ENCODE measurements around the gene NT5DC1.

NT5DC1 gene

GRCh38 chr6:116266803-116267202 is 166.2 kb downstream of the NT5DC1 start:
- TF ChIP-seq EZH2 (optimal IDR thresholded peaks at IDR 0.05; ENCODE audit: low read depth, low read length) (no peak), EZH2phosphoT487 (IDR thresholded peaks at IDR 0.05; ENCODE audit: low read length) (no peak)
- TF ChIP-seq, protein P1, sequence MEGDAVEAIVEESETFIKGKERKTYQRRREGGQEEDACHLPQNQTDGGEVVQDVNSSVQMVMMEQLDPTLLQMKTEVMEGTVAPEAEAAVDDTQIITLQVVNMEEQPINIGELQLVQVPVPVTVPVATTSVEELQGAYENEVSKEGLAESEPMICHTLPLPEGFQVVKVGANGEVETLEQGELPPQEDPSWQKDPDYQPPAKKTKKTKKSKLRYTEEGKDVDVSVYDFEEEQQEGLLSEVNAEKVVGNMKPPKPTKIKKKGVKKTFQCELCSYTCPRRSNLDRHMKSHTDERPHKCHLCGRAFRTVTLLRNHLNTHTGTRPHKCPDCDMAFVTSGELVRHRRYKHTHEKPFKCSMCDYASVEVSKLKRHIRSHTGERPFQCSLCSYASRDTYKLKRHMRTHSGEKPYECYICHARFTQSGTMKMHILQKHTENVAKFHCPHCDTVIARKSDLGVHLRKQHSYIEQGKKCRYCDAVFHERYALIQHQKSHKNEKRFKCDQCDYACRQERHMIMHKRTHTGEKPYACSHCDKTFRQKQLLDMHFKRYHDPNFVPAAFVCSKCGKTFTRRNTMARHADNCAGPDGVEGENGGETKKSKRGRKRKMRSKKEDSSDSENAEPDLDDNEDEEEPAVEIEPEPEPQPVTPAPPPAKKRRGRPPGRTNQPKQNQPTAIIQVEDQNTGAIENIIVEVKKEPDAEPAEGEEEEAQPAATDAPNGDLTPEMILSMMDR (IDR thresholded peaks at IDR 0.05; ENCODE audit: low read length), result no peak

GRCh38 chr6:116267836-116268588 is 167.4 kb downstream of the NT5DC1 start:
- no peak overlapping the region for H3K4me2 ChIP-seq (ENCODE audit: low read depth, low read length)
- DNase-seq, result no peak
- no peaks in the 10 kb centered on the region for H3F3A ChIP-seq (ENCODE audit: insufficient read depth, low read length)
- TF ChIP-seq, protein P1 (IDR thresholded peaks at IDR 0.05; ENCODE audit: low read length), result no peak
- no peak for TF ChIP-seq EZH2phosphoT487 (IDR thresholded peaks at IDR 0.05; ENCODE audit: low read length)
- TF ChIP-seq EZH2 (optimal IDR thresholded peaks at IDR 0.05; ENCODE audit: low read depth, low read length), result no peak
- no peaks in the 10 kb centered on the region for H3K9me3 ChIP-seq (replicated peaks; ENCODE audit: insufficient read depth, low read length)
- no peak overlapping the region for H3K4me3 ChIP-seq (ENCODE audit: low read length)
- no peaks in the 10 kb centered on the region for H3K27me3 ChIP-seq (replicated peaks; ENCODE audit: insufficient read depth, low read length)
- no peaks in the 10 kb centered on the region for H4K20me1 ChIP-seq (ENCODE audit: insufficient read depth, low read length)
- no peaks in the 10 kb centered on the region for H3K9me2 ChIP-seq (replicated peaks; ENCODE audit: insufficient read depth, low read length)
- no peak overlapping the region for H3K9ac ChIP-seq (ENCODE audit: low read length)
- no peak overlapping the region for H3K27ac ChIP-seq (ENCODE audit: low read length)
- no peaks in the 10 kb centered on the region for H3K36me3 ChIP-seq (replicated peaks; ENCODE audit: insufficient read depth, low read length)
- no peaks in the 10 kb centered on the region for H3K4me1 ChIP-seq (ENCODE audit: low read length)
- no peaks in the 10 kb centered on the region for H3K79me2 ChIP-seq (ENCODE audit: low read length)
- no peak overlapping the region for H2AFZ ChIP-seq (ENCODE audit: low read length)

More at GRCh38 chr6:116266803-116267202, 166.2 kb downstream of the NT5DC1 start:
- Histone ChIP-seq H3K36me3 (replicated peaks; ENCODE audit: insufficient read depth, low read length) (no peaks in the 10 kb centered on the region), H3K79me2 (ENCODE audit: low read length) (no peaks in the 10 kb centered on the region), H3K4me2 (ENCODE audit: low read depth, low read length) (no peak overlapping the region), H3K4me1 (ENCODE audit: low read length) (no peaks in the 10 kb centered on the region), H4K20me1 (ENCODE audit: insufficient read depth, low read length) (no peaks in the 10 kb centered on the region), H3K4me3 (ENCODE audit: low read length) (no peak overlapping the region), H3K9ac (ENCODE audit: low read length) (no peak overlapping the region), H3K27ac (ENCODE audit: low read length) (no peak overlapping the region), H3K27me3 (replicated peaks; ENCODE audit: insufficient read depth, low read length) (no peaks in the 10 kb centered on the region), H3F3A (ENCODE audit: insufficient read depth, low read length) (no peaks in the 10 kb centered on the region), H3K9me3 (replicated peaks; ENCODE audit: insufficient read depth, low read length) (no peaks in the 10 kb centered on the region), H2AFZ (ENCODE audit: low read length) (no peak overlapping the region), H3K9me2 (replicated peaks; ENCODE audit: insufficient read depth, low read length) (no peaks in the 10 kb centered on the region)
- DNase-seq, result no peak

- Histone ChIP-seq H4K20me1 (ENCODE audit: insufficient read depth, low read length) (no peaks in the 10 kb centered on the region), H3K9ac (ENCODE audit: low read length) (no peak overlapping the region), H3K79me2 (ENCODE audit: low read length) (no peaks in the 10 kb centered on the region), H3K4me1 (ENCODE audit: low read length) (no peaks in the 10 kb centered on the region), H3F3A (ENCODE audit: insufficient read depth, low read length) (no peaks in the 10 kb centered on the region), H3K36me3 (replicated peaks; ENCODE audit: insufficient read depth, low read length) (no peaks in the 10 kb centered on the region), H3K9me2 (replicated peaks; ENCODE audit: insufficient read depth, low read length) (no peaks in the 10 kb centered on the region), H3K9me3 (replicated peaks; ENCODE audit: insufficient read depth, low read length) (no peaks in the 10 kb centered on the region), H3K27ac (ENCODE audit: low read length) (no peak overlapping the region), H3K4me2 (ENCODE audit: low read depth, low read length) (no peak overlapping the region), H3K4me3 (ENCODE audit: low read length) (no peak overlapping the region), H2AFZ (ENCODE audit: low read length) (no peak overlapping the region), H3K27me3 (replicated peaks; ENCODE audit: insufficient read depth, low read length) (no peaks in the 10 kb centered on the region)
- no peak for TF ChIP-seq EZH2 (optimal IDR thresholded peaks at IDR 0.05; ENCODE audit: low read depth, low read length)
- TF ChIP-seq EZH2phosphoT487 (IDR thresholded peaks at IDR 0.05; ENCODE audit: low read length), result no peak
- TF ChIP-seq, protein P1 (IDR thresholded peaks at IDR 0.05; ENCODE audit: low read length), result peak; percentile 89
- DNase-seq, result peak; percentile 77
These were observed 168.1 kb downstream of the NT5DC1 start for GRCh38 chr6:116268589-116269293.
